ENCODE measurements around the gene CA10.

Gene CA10

DNA sequence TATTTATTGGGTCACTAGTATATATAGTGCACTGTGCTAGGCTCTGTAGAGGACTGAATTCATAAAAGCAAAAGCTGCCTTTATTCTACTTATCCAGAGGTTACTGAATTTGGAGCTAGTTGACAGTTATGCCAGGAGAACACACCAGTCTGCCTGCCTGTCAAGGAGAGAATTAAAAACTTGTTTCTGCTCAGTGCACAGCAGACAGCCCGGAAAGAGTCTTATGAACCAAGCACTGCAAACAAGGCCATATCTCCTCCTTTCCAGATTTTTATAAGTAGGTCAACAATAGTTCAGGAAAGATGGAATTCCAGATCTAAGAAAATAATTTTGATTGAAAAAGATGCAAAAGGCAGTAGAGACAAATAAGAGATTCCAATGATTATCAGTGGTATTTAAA lies 267.8 kb downstream of the CA10 start:
- DNase-seq (ENCODE audit: low read depth, low spot score) = no peak
- no peaks in the 10 kb centered on the region for H3K4me1 ChIP-seq (ENCODE audit: insufficient read depth, insufficient read length)
- TF ChIP-seq SUZ12 (IDR thresholded peaks at IDR 0.05; ENCODE audit: extremely low read depth, insufficient read depth, insufficient read length) (no peak), YY1 (IDR thresholded peaks at IDR 0.05; ENCODE audit: insufficient read depth, insufficient read length) (no peak), ZNF274 (IDR thresholded peaks at IDR 0.05; ENCODE audit: low read depth, low read length) (no peak)

DNA sequence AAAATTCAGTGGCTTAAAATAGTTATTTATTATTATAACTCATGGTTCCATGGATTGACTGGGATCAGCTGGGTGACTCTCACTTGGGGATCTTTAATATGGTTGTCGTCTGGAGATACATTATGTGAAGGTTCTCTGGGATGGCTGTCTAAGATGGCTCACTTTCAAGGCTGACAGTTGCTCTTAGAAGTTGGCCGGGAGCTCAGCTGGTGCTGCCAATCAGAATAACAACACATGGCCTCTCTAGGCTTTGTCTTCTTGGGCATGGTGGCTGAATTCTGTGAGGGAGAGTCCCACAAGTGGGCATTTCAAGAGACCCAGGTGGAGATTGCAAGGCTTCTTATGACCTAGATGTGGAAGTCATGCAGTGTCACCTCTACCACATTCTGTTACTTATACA lies 269.7 kb downstream of the CA10 start:
- TF ChIP-seq ZNF274 (IDR thresholded peaks at IDR 0.05; ENCODE audit: low read depth, low read length) (no peak), YY1 (IDR thresholded peaks at IDR 0.05; ENCODE audit: insufficient read depth, insufficient read length) (no peak), SUZ12 (IDR thresholded peaks at IDR 0.05; ENCODE audit: extremely low read depth, insufficient read depth, insufficient read length) (no peak)
- H3K9ac ChIP-seq (ENCODE audit: insufficient read length, low read depth) = no peak overlapping the region
- H3K27me3 ChIP-seq (ENCODE audit: insufficient read depth, insufficient read length) = no peaks in the 10 kb centered on the region
- no peak for DNase-seq (ENCODE audit: low read depth, low spot score)
- no peaks in the 10 kb centered on the region for H3K4me1 ChIP-seq (ENCODE audit: insufficient read depth, insufficient read length)
- H3K36me3 ChIP-seq (ENCODE audit: insufficient read depth, insufficient read length, low read length) = no peaks in the 10 kb centered on the region
- no peaks in the 10 kb centered on the region for H3K9me3 ChIP-seq (ENCODE audit: insufficient read depth, low read length)
- no peak overlapping the region for H3K4me3 ChIP-seq (ENCODE audit: insufficient read length, low read depth)

More for the DNA sequence above, 267.8 kb downstream of the CA10 start:
- Histone ChIP-seq H3K9me3 (ENCODE audit: insufficient read depth, low read length) (no peaks in the 10 kb centered on the region), H3K4me3 (ENCODE audit: insufficient read length, low read depth) (no peak overlapping the region), H3K9ac (ENCODE audit: insufficient read length, low read depth) (no peak overlapping the region), H3K36me3 (ENCODE audit: insufficient read depth, insufficient read length, low read length) (no peaks in the 10 kb centered on the region), H3K27me3 (ENCODE audit: insufficient read depth, insufficient read length) (no peaks in the 10 kb centered on the region)

DNA sequence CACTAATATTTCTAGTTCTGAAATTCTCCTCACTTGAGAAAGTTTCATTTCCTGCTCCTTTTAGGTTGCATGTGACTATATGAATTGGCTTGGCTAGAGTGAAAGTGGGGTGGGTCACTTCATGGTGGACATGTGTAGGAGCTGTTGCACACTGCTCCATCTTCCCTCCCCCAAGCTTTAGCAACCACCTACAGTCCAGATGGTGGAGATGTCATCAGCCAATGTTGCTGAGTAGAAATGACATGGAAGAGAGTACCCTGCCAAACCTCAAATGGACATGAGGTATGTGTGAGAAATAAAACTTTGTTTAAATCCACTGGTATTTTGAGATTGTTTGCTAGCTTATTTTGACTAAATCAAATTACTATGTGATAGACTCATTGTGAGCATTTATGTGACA lies 281.5 kb downstream of the CA10 start:
- Histone ChIP-seq H3K9me3 (ENCODE audit: insufficient read depth, low read length) (no peaks in the 10 kb centered on the region), H3K27me3 (ENCODE audit: insufficient read depth, insufficient read length) (no peaks in the 10 kb centered on the region), H3K4me1 (ENCODE audit: insufficient read depth, insufficient read length) (no peaks in the 10 kb centered on the region), H3K9ac (ENCODE audit: insufficient read length, low read depth) (no peak overlapping the region), H3K4me3 (ENCODE audit: insufficient read length, low read depth) (no peak overlapping the region), H3K36me3 (ENCODE audit: insufficient read depth, insufficient read length, low read length) (no peaks in the 10 kb centered on the region)
- TF ChIP-seq ZNF274 (IDR thresholded peaks at IDR 0.05; ENCODE audit: low read depth, low read length) (no peak), SUZ12 (IDR thresholded peaks at IDR 0.05; ENCODE audit: extremely low read depth, insufficient read depth, insufficient read length) (no peak), YY1 (IDR thresholded peaks at IDR 0.05; ENCODE audit: insufficient read depth, insufficient read length) (no peak)
- DNase-seq (ENCODE audit: low read depth, low spot score) = no peak

DNA sequence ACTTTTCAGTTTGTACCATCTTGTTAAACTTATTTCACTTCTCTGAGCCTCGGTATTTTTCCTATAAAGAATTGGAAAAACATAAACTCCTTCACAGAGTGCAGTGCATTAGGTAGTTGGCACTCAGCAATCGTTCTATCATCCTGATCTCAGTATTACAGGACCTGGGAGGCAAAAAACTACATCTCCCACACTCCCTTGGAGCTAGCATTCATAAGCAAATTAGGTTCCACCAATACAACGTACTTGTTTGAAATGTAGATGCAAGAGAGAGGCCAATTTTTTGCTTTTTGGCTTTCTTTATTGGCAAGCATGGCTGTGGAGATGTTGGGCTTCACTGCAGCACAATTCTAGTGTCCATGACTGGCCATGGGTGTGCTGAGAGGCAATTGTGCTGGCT lies 285.2 kb downstream of the CA10 start:
- Histone ChIP-seq H3K27me3 (ENCODE audit: insufficient read depth, insufficient read length) (no peaks in the 10 kb centered on the region), H3K9me3 (ENCODE audit: insufficient read depth, low read length) (no peaks in the 10 kb centered on the region), H3K4me3 (ENCODE audit: insufficient read length, low read depth) (no peak overlapping the region), H3K9ac (ENCODE audit: insufficient read length, low read depth) (no peak overlapping the region), H3K36me3 (ENCODE audit: insufficient read depth, insufficient read length, low read length) (no peaks in the 10 kb centered on the region), H3K4me1 (ENCODE audit: insufficient read depth, insufficient read length) (no peaks in the 10 kb centered on the region)
- DNase-seq (ENCODE audit: low read depth, low spot score) = no peak
- TF ChIP-seq YY1 (IDR thresholded peaks at IDR 0.05; ENCODE audit: insufficient read depth, insufficient read length) (no peak), ZNF274 (IDR thresholded peaks at IDR 0.05; ENCODE audit: low read depth, low read length) (no peak), SUZ12 (IDR thresholded peaks at IDR 0.05; ENCODE audit: extremely low read depth, insufficient read depth, insufficient read length) (no peak)

DNA sequence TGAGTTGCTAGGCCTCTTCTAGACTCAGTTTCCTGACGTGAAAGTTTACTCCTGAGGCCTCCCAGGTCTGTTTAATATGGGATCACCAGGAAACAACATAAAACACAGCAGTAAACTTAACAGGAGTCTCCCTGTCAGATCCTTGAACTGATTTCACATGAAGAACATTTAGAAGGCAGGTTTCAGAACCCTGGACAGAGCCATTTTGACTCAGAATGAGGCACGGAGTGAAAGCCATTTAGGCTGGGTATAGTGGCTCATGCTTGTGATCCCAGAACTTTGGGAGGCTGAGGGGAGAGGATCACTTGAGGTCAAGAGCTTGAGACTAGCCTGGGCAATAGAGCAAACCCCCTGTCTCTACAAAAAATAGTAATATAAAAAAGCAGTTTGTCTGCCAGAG lies 289.1 kb downstream of the CA10 start:
- Histone ChIP-seq H3K27me3 (ENCODE audit: insufficient read depth, insufficient read length) (no peaks in the 10 kb centered on the region), H3K4me3 (ENCODE audit: insufficient read length, low read depth) (no peak overlapping the region), H3K9me3 (ENCODE audit: insufficient read depth, low read length) (no peaks in the 10 kb centered on the region), H3K9ac (ENCODE audit: insufficient read length, low read depth) (no peak overlapping the region), H3K4me1 (ENCODE audit: insufficient read depth, insufficient read length) (no peaks in the 10 kb centered on the region), H3K36me3 (ENCODE audit: insufficient read depth, insufficient read length, low read length) (no peaks in the 10 kb centered on the region)
- TF ChIP-seq SUZ12 (IDR thresholded peaks at IDR 0.05; ENCODE audit: extremely low read depth, insufficient read depth, insufficient read length) (no peak), YY1 (IDR thresholded peaks at IDR 0.05; ENCODE audit: insufficient read depth, insufficient read length) (no peak), ZNF274 (IDR thresholded peaks at IDR 0.05; ENCODE audit: low read depth, low read length) (no peak)
- peak; percentile 44 for DNase-seq (ENCODE audit: low read depth, low spot score)

DNA sequence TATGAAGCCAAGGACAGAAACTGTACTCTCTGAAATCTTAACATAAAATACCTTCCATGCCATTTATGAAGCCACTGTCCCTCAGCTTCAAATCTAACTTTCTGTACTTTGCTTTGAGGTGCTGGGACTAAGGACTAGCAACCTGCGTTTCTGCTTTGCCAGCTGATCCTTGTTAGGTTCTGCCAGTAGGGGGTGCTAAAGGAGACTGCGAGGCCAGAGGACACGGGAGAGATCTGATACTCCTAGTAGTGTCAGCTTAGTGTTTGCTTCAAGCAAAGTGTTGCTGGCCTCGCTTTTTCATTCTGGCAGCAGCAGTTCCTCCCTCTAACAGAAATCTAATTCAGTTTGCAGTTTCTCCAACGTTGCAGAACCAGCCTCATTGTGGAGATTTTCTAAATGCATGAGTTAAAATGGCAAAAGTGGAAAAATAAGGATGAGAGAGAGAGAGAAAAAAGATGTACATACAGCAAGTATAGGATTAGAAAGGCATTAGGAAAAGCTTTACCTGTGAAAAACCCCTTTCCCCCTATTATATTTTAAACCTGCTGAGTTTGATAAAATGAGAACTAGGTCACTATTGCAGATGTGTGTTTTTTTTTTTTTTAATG lies 297.5 kb downstream of the CA10 start:
- peak; percentile 44 for DNase-seq (ENCODE audit: low read depth, low spot score)
- Histone ChIP-seq H3K27me3 (ENCODE audit: insufficient read depth, insufficient read length) (no peaks in the 10 kb centered on the region), H3K9ac (ENCODE audit: insufficient read length, low read depth) (no peak overlapping the region), H3K36me3 (ENCODE audit: insufficient read depth, insufficient read length, low read length) (no peaks in the 10 kb centered on the region), H3K9me3 (ENCODE audit: insufficient read depth, low read length) (peaks cover 13% of the 10 kb centered on the region; the same call in 1 of the 2 replicates), H3K4me1 (ENCODE audit: insufficient read depth, insufficient read length) (no peaks in the 10 kb centered on the region), H3K4me3 (ENCODE audit: insufficient read length, low read depth) (no peak overlapping the region)
- TF ChIP-seq YY1 (IDR thresholded peaks at IDR 0.05; ENCODE audit: insufficient read depth, insufficient read length) (no peak), ZNF274 (IDR thresholded peaks at IDR 0.05; ENCODE audit: low read depth, low read length) (no peak), SUZ12 (IDR thresholded peaks at IDR 0.05; ENCODE audit: extremely low read depth, insufficient read depth, insufficient read length) (no peak)

DNA sequence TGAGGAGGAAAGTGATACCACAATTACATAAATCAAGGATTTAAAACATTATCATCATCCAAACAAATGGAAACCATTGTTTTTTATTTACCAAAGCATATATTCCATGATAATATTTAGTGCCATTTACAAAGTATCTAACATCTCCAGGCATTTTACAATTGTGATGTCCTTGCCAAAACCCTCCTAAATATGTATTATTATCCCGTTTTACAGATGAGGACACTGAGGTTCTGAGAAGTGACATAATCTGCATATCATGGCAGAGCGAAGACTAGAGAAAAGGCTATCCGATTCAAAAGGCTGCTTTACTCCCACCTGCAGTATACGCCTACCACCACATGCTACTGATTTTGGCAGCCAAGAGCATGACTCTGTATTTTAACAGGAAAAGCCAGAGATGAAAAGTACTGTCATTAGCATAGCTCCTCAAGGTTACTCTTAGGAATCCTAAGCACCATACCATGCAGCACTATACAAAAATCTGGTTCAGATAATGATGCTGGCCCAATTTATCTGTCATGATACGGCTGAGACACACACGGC lies 301.4 kb downstream of the CA10 start:
- no peaks in the 10 kb centered on the region for H3K9me3 ChIP-seq (ENCODE audit: insufficient read depth, low read length)
- no peaks in the 10 kb centered on the region for H3K27me3 ChIP-seq (ENCODE audit: insufficient read depth, insufficient read length)
- DNase-seq (ENCODE audit: low read depth, low spot score) = no peak
- no peak overlapping the region for H3K4me3 ChIP-seq (ENCODE audit: insufficient read length, low read depth)
- no peaks in the 10 kb centered on the region for H3K36me3 ChIP-seq (ENCODE audit: insufficient read depth, insufficient read length, low read length)
- no peak overlapping the region for H3K9ac ChIP-seq (ENCODE audit: insufficient read length, low read depth)
- no peaks in the 10 kb centered on the region for H3K4me1 ChIP-seq (ENCODE audit: insufficient read depth, insufficient read length)
- TF ChIP-seq YY1 (IDR thresholded peaks at IDR 0.05; ENCODE audit: insufficient read depth, insufficient read length) = no peak
